Esophagus squamous epithelium (tissue), 5 donors: ENCODE measurements around the gene IQSEC1. TPM values are rescaled to one million over a fixed set of nuclear protein-coding genes. Genes with fewer than 3 reads are reported as not detected.

ENCODE experiments used
- DNase-seq: peaks from one replicate; lab custom pipeline; 2025; lab: John Stamatoyannopoulos, UW
- H3K27ac ChIP-seq, 4 donors: fragments of 200-600 bp; sonication (generic); one replicate each; pipeline ENCODE4 v1.5.1; 2016 to 2019; ENCODE audit warnings: mild to moderate bottlenecking in 1 of 4
- H3K27me3 ChIP-seq, 4 donors: fragments of 200-600 bp; sonication (generic); 1 replicate in 3 of 4; 2 replicates in 1 of 4; pipeline versions ENCODE4 v1.5.1 to v1.6.0; 2017 to 2021; ENCODE audit warnings: antibody characterized with exemption in 1 of 4
- H3K36me3 ChIP-seq, 3 donors: fragments of 200-600 bp; sonication (generic); one replicate each; pipeline ENCODE4 v1.5.1; 2016 to 2019
- H3K4me1 ChIP-seq, 3 donors: fragments of 200-600 bp; sonication (generic); one replicate each; pipeline ENCODE4 v1.5.1; 2017 to 2019
- H3K4me3 ChIP-seq, 4 donors: fragments of 200-600 bp; sonication (generic); 1 replicate in 3 of 4; 2 replicates in 1 of 4; pipeline ENCODE4 v1.5.1; 2016 to 2019; ENCODE audit warnings: mild to moderate bottlenecking in 2 of 4, moderate library complexity in 1 of 4
- H3K9me3 ChIP-seq, 3 donors: fragments of 200-600 bp; sonication (generic); one replicate each; pipeline ENCODE4 v1.5.1; 2016 to 2019
- CTCF ChIP-seq, 6 experiments: fragments of 450-650 bp in 4 of 6; fragments of 200-600 bp in 2 of 6; sonication (generic) in 2 of 6; IDR thresholded peaks; one replicate each; pipeline ENCODE4 v1.5.1; 2016 to 2019; ENCODE audit warnings: antibody characterized with exemption in 6 of 6, mild to moderate bottlenecking in 4 of 6, moderate library complexity in 4 of 6
- POLR2A ChIP-seq, 4 donors: fragments of 450-650 bp; IDR thresholded peaks; one replicate each; pipeline ENCODE4 v1.6.1; 2017; ENCODE audit warnings: antibody characterized with exemption in 4 of 4, mild to moderate bottlenecking in 4 of 4, moderate library complexity in 3 of 4
- WGBS, 2 donors: methylation state at CpG; one replicate each; pipeline ENCODE4 v1.1.5; 2018; 5-methylcytosine and 5-hydroxymethylcytosine counted together
- intact Hi-C: fragments of 100-400 bp; cut with DNase I; formaldehyde crosslinking; loops from one replicate; pipeline ENCODE4 v1.15.0; 2022
- total RNA-seq, 4 donors: library from RNA; depleted of rRNA; stranded (reverse); fragments of >200 nt; gene quantifications; one replicate each; pipeline ENCODE4 v1.1.0, GENCODE V29; 2016
- donor health status: DM: yes; HTN: yes; CAD: no.

Gene IQSEC1
- total RNA-seq, 4 donors from 2014 or later = 7.3 to 27.1 (median 10.7) TPM

GRCh38 chr3:12932754-12933153 is 140.5 kb downstream of the IQSEC1 start:
- no peak overlapping the region for H3K4me3 ChIP-seq
- H3K9me3 ChIP-seq = no peaks in the 10 kb centered on the region
- no peaks in the 10 kb centered on the region for H3K27me3 ChIP-seq
- DNase-seq = no peak
- WGBS, 2 donors = 27 to 71% methylated on average over 2 to 4 of the region's 13 CpGs
- intact Hi-C loops = no loop called here
- H3K36me3 ChIP-seq = peaks cover 10 to 82% (median 15%) of the 10 kb centered on the region in 3 donors
- H3K4me1 ChIP-seq = peaks cover 6 to 51% (median 20%) of the 10 kb centered on the region in 3 donors
- H3K27ac ChIP-seq = peak overlapping the region in 1 of 4 donors; percentile 34
- TF ChIP-seq CTCF (IDR thresholded peaks at IDR 0.05) = no peak
- no peak for TF ChIP-seq POLR2A (IDR thresholded peaks at IDR 0.05)

- no peak for DNase-seq
- Histone ChIP-seq H3K4me3 (no peak overlapping the region), H3K36me3 (peaks cover 10 to 78% (median 15%) of the 10 kb centered on the region in 3 donors), H3K27me3 (no peaks in the 10 kb centered on the region), H3K9me3 (no peaks in the 10 kb centered on the region), H3K4me1 (peaks cover 6 to 49% (median 20%) of the 10 kb centered on the region in 3 donors), H3K27ac (peak overlapping the region in 1 of 4 donors; percentile 34)
- 66 to 67% methylated on average over 6 to 10 of the region's 10 CpGs for WGBS, 2 donors
- TF ChIP-seq POLR2A (IDR thresholded peaks at IDR 0.05) (no peak), CTCF (IDR thresholded peaks at IDR 0.05) (no peak)
- intact Hi-C loops = no loop called here
Observed at GRCh38 chr3:12932347-12932746, 140.9 kb downstream of the IQSEC1 start.

GRCh38 chr3:12931273-12931905 is 141.8 kb downstream of the IQSEC1 start:
- TF ChIP-seq CTCF (IDR thresholded peaks at IDR 0.05) = no peak
- TF ChIP-seq POLR2A (IDR thresholded peaks at IDR 0.05) = no peak
- intact Hi-C loops = no loop called here
- no peak overlapping the region for H3K4me3 ChIP-seq
- peak overlapping the region in 1 of 4 donors; percentile 12 for H3K27ac ChIP-seq
- H3K27me3 ChIP-seq = no peaks in the 10 kb centered on the region
- 73 to 94% methylated on average over 3 to 8 of the region's 14 CpGs for WGBS, 2 donors
- no peak for DNase-seq
- peaks cover 9 to 76% (median 13%) of the 10 kb centered on the region in 3 donors for H3K36me3 ChIP-seq
- peaks cover 6 to 49% (median 20%) of the 10 kb centered on the region in 3 donors for H3K4me1 ChIP-seq
- H3K9me3 ChIP-seq = no peaks in the 10 kb centered on the region

- no peaks in the 10 kb centered on the region for H3K9me3 ChIP-seq
- H3K4me3 ChIP-seq = no peak overlapping the region
- H3K36me3 ChIP-seq = peaks cover 0 to 76% (median 0%) of the 10 kb centered on the region in 3 donors
- 80% methylated on average over 1 to 2 of the region's 6 CpGs for WGBS, 2 donors
- no peak overlapping the region for H3K27ac ChIP-seq
- DNase-seq = no peak
- no peaks in the 10 kb centered on the region for H3K27me3 ChIP-seq
- H3K4me1 ChIP-seq = peaks cover 3 to 38% (median 11%) of the 10 kb centered on the region in 3 donors
- intact Hi-C loops = no loop called here
- no peak for TF ChIP-seq POLR2A (IDR thresholded peaks at IDR 0.05)
- no peak for TF ChIP-seq CTCF (IDR thresholded peaks at IDR 0.05)
Observed at GRCh38 chr3:12929801-12930200, 143.4 kb downstream of the IQSEC1 start.

- WGBS, 2 donors = 89% methylated on average over 5 of the region's 7 CpGs; no CpG with 5 or more reads in 1 of the 2 donors
- Histone ChIP-seq H3K27ac (no peak overlapping the region), H3K4me3 (no peak overlapping the region), H3K9me3 (no peaks in the 10 kb centered on the region), H3K4me1 (peaks cover 0 to 31% (median 0%) of the 10 kb centered on the region in 3 donors), H3K36me3 (peaks cover 0 to 83% (median 4%) of the 10 kb centered on the region in 3 donors), H3K27me3 (no peaks in the 10 kb centered on the region)
- intact Hi-C loops = no loop called here
- no peak for DNase-seq
- no peak for TF ChIP-seq CTCF (IDR thresholded peaks at IDR 0.05)
- TF ChIP-seq POLR2A (IDR thresholded peaks at IDR 0.05) = no peak
Observed at GRCh38 chr3:12926660-12927059, 146.6 kb downstream of the IQSEC1 start.
